PFSK-1 (cell line): Measurements from ENCODE around the gene MTF2.

Experiments used
- FOXP2 ChIP-seq: optimal IDR thresholded peaks from 2 replicates; pipeline ENCODE3; 2011; ENCODE audit warnings: borderline replicate concordance, control low read depth, inconsistent platforms; ENCODE audit not compliant: insufficient read depth; ENCODE audit errors: extremely low read length, extremely low read depth
- POLR2AphosphoS5 ChIP-seq: IDR thresholded peaks from 2 replicates; pipeline ENCODE4 v1.6.1; 2012; ENCODE audit warnings: low read depth, mild to moderate bottlenecking, control low read depth, low read length, moderate library complexity
- SIN3A ChIP-seq: IDR thresholded peaks from 2 replicates; pipeline ENCODE4 v1.6.1; 2012; ENCODE audit warnings: mild to moderate bottlenecking, low read length, moderate library complexity, borderline replicate concordance; ENCODE audit not compliant: insufficient read depth
- TAF1 ChIP-seq: IDR thresholded peaks from 2 replicates; pipeline ENCODE4 v1.6.1; 2012; ENCODE audit warnings: low read length, control low read depth, borderline replicate concordance; ENCODE audit not compliant: insufficient read depth
- TF ChIP-seq, protein P1 (sequence below), 2 experiments: IDR thresholded peaks; 2 replicates each; pipeline versions ENCODE4 v1.6.1 to v1.8.0; 2011 to 2012; ENCODE audit warnings: low read depth in 2 of 2, low read length in 2 of 2, control low read depth in 1 of 2, inconsistent platforms in 1 of 2, mild to moderate bottlenecking in 1 of 2, moderate library complexity in 1 of 2; ENCODE audit not compliant: insufficient read depth in 1 of 2

MTF2 gene

DNA sequence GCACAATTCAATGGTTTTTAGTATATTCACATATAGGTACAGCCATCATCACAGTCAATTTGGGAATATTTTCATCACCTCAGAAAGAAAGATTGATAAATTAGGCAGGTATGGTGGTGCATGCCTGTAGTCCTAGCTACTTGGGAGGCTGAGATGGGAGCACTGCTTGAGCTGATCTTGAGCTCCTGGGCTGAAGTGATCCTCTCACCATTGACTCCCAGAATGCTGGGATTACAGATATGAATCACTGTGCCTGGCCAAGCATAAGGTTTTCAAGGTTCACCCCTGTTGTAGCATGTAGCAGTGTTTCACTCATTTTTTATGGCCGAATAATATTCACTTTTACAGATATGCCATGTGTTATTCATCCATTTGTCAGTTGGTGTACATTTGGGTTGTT is 44.7 kb upstream of the MTF2 start:
- TF ChIP-seq POLR2AphosphoS5 = no peak
- TF ChIP-seq TAF1 = no peak
- TF ChIP-seq FOXP2 = no peak
- TF ChIP-seq, protein P1, sequence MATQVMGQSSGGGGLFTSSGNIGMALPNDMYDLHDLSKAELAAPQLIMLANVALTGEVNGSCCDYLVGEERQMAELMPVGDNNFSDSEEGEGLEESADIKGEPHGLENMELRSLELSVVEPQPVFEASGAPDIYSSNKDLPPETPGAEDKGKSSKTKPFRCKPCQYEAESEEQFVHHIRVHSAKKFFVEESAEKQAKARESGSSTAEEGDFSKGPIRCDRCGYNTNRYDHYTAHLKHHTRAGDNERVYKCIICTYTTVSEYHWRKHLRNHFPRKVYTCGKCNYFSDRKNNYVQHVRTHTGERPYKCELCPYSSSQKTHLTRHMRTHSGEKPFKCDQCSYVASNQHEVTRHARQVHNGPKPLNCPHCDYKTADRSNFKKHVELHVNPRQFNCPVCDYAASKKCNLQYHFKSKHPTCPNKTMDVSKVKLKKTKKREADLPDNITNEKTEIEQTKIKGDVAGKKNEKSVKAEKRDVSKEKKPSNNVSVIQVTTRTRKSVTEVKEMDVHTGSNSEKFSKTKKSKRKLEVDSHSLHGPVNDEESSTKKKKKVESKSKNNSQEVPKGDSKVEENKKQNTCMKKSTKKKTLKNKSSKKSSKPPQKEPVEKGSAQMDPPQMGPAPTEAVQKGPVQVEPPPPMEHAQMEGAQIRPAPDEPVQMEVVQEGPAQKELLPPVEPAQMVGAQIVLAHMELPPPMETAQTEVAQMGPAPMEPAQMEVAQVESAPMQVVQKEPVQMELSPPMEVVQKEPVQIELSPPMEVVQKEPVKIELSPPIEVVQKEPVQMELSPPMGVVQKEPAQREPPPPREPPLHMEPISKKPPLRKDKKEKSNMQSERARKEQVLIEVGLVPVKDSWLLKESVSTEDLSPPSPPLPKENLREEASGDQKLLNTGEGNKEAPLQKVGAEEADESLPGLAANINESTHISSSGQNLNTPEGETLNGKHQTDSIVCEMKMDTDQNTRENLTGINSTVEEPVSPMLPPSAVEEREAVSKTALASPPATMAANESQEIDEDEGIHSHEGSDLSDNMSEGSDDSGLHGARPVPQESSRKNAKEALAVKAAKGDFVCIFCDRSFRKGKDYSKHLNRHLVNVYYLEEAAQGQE (IDR thresholded peaks at IDR 0.05; ENCODE audit: insufficient read depth in 1 of 2, low read depth in 2 of 2, low read length in 2 of 2) = no peak

DNA sequence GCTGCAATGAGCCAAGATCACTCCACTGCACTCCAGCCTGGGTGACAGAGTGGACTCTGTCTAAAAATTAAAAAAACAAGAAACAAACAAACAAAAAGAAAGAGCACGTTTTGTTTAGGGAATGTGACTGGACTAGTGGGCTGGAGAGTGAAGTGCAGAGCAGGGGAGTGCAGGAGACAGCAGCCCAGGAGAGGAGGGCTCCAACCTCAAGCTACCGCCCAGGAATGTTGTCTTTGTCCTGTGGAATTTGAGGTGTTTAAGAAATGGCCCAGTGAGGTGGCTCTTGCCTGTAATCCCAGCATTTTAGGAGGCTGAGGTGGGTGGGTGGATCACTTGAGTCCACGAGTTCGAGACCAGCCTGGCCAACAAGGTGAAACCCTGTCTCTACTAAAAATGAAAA is 42.4 kb upstream of the MTF2 start:
- TF ChIP-seq TAF1 = no peak

DNA sequence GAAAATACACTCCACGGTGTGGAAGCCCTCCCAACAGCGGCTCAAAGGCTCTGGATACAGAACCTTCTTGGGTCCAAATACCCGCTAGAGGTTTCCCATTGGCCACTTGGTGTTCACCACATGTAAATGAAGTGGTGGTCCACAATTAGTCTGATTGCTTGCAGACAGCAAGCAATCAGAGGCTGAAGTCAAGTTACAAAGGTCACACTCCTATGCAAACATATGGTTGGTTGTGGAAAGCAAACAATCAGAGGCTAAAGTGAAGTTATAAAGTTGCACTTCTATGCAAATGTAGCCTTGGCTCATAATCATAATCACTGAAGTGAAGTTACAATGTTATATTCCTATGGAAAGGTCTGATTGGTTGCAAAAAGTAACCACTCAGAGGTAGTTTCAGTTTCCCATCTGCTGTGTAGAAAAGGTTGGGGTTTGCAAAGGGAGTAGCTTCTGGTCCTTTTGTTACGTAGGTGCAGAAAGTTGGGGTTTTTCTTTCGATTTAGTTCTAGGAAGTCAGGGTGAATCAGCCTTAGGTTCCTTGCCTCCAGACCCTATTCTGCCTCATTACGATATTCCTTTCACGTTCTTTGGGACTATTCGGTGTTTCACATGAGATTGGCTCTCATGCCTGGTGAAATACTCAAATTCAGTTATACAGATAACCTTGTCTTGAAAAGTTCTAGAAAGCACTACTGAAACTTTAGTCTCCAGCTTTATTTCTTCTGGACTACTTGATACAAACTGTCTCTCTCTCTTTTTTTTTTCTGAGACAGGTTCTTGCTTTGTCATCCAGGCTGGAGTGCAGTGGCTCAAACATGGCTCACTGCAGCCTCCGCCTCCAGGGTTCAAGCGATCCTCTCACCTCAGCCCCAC is 36.7 kb upstream of the MTF2 start:
- no peak for TF ChIP-seq POLR2AphosphoS5
- no peak for TF ChIP-seq SIN3A
- TF ChIP-seq TAF1 = no peak
- TF ChIP-seq, protein P1 (IDR thresholded peaks at IDR 0.05; ENCODE audit: insufficient read depth in 1 of 2, low read depth in 2 of 2, low read length in 2 of 2) = no peak
- TF ChIP-seq FOXP2 = no peak

DNA sequence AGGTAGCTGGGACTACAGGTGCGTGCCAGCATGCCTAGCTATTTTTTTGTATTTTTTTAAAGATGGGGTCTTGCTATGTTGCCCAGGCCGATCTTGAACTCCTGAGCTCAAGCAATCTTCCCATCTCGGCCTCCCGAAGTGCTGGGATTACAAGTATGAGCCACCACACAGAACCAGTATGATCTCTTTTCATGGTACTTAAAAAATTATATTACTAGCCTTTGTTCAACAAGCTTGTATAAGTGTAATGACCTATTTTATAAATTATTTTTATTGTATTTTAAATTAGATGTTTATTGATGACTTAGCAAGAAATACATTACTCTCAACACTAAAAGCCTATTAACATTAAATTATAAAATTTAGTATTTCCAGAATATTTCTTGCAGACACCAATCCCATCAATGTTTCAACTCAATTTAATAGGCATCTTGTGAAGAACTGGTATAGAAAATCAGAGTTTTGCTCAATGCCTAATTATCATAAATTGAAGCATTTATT is 36.0 kb upstream of the MTF2 start:
- TF ChIP-seq TAF1 = no peak
- TF ChIP-seq POLR2AphosphoS5 = no peak
- no peak for TF ChIP-seq FOXP2
- TF ChIP-seq, protein P1 (IDR thresholded peaks at IDR 0.05; ENCODE audit: insufficient read depth in 1 of 2, low read depth in 2 of 2, low read length in 2 of 2) = no peak
- TF ChIP-seq SIN3A = no peak

DNA sequence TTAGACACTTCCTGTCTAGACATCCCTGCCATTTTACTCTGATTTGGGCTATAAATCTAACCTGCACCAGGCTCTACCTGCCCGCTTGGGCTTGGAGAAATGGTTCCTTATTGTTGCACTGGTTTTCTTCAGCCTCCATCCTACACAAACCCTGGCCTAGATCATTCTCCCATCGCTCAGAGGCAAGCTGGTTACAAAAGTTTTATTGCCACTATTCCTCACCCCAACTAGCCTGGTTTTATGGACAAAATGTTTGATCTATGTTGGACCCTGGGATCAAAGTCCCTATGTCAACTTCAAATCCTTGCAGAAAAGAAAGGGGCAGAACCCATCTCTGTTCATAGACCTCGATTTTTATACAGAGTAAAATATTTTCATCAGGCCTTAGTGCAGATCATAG is 31.5 kb upstream of the MTF2 start:
- no peak for TF ChIP-seq FOXP2
- TF ChIP-seq, protein P1 (IDR thresholded peaks at IDR 0.05; ENCODE audit: insufficient read depth in 1 of 2, low read depth in 2 of 2, low read length in 2 of 2) = no peak
- TF ChIP-seq TAF1 = no peak
